Endothelial cell of umbilical vein (primary cell): ENCODE measurements around the gene TNIK. TPM values are rescaled to one million over a fixed set of nuclear protein-coding genes. Genes with fewer than 3 reads are reported as not detected.

Experiments used
- BruUV-seq: library from RNA; stranded (reverse); fragments of 400-500 nt; replicated peaks from 2 replicates; lab custom pipeline; 2021; lab: Mats Ljungman, UMichigan
- CTCF ChIA-PET: fragments of 300-600, 350-600 bp; sonication (Branson Sonifier 250); formaldehyde crosslinking; loops from one replicate; lab custom pipeline; 2021; ENCODE audit warnings: antibody characterized with exemption, inconsistent platforms; lab: Charles Lee
- POLR2A ChIA-PET: fragments of 300-600, 350-600 bp; sonication (Branson Sonifier 250); formaldehyde crosslinking; loops from one replicate; lab custom pipeline; 2021; ENCODE audit warnings: antibody characterized with exemption, inconsistent platforms; lab: Charles Lee
- DNase-seq: peaks from one replicate; pipeline ENCODE4 v3.0.0-alpha.2; 2011; ENCODE audit warnings: low read depth, low spot score
- FAIRE-seq: peaks from 2 replicates; lab custom pipeline; 2011; peaks lifted over from hg19 to GRCh38; lab: Jason Lieb, UNC
- H2AFZ ChIP-seq: 2 replicates; pipeline ENCODE4 v1.6.0; 2012; ENCODE audit warnings: low read depth, low read length, control low read depth, inconsistent platforms
- H3K27ac ChIP-seq: 2 replicates; pipeline ENCODE4 v1.5.1; 2011; ENCODE audit warnings: low read depth, mild to moderate bottlenecking, control low read depth, low read length, moderate library complexity; ENCODE audit not compliant: insufficient read depth
- H3K27me3 ChIP-seq, 2 experiments: 2 replicates each; pipeline versions ENCODE4 v1.6.0 to v1.6.1; 2011; ENCODE audit warnings: low read length in 2 of 2, mixed read lengths in 1 of 2; ENCODE audit not compliant: control insufficient read depth in 2 of 2, insufficient read depth in 2 of 2
- H3K36me3 ChIP-seq, 2 experiments: 2 replicates in 1 of 2; 3 replicates in 1 of 2; pipeline ENCODE4 v1.5.1; 2011; ENCODE audit warnings: low read length in 2 of 2, mild to moderate bottlenecking in 1 of 2, moderate library complexity in 1 of 2; ENCODE audit not compliant: control insufficient read depth in 2 of 2, insufficient read depth in 2 of 2; ENCODE audit errors: extremely low read depth in 1 of 2
- H3K4me1 ChIP-seq: 3 replicates; pipeline ENCODE4 v1.5.1; 2011; ENCODE audit warnings: mild to moderate bottlenecking, low read length; ENCODE audit not compliant: control insufficient read depth, insufficient read depth; ENCODE audit errors: extremely low read depth
- H3K4me2 ChIP-seq: 2 replicates; pipeline ENCODE4 v1.6.1; 2011; ENCODE audit warnings: low read length, control low read depth, mixed read lengths; ENCODE audit not compliant: insufficient read depth
- H3K4me3 ChIP-seq, 3 experiments: fragments of 200-600 bp in 1 of 3; sonication (generic), shearing (Covaris generic) in 1 of 3; replicated peaks in 1 of 3; 2 replicates each; pipeline ENCODE4 v1.5.1; 2011 to 2016; ENCODE audit warnings: control low read depth in 3 of 3, low read length in 3 of 3, mild to moderate bottlenecking in 2 of 3, inconsistent platforms in 1 of 3, low read depth in 1 of 3, moderate library complexity in 1 of 3; ENCODE audit not compliant: insufficient read depth in 1 of 3
- H3K79me2 ChIP-seq: 2 replicates; pipeline ENCODE4 v1.6.0; 2012; ENCODE audit warnings: low read length, inconsistent platforms; ENCODE audit not compliant: control insufficient read depth, insufficient read depth
- H3K9ac ChIP-seq: replicated peaks from 2 replicates; pipeline ENCODE3; 2011; ENCODE audit warnings: low read length, control low read depth; ENCODE audit not compliant: insufficient read depth; ENCODE audit errors: extremely low read depth
- H3K9me1 ChIP-seq: replicated peaks from 3 replicates; pipeline ENCODE4 v1.6.0; 2011; ENCODE audit warnings: mild to moderate bottlenecking, low read length; ENCODE audit not compliant: control insufficient read depth, insufficient read depth; ENCODE audit errors: extremely low read depth
- H3K9me3 ChIP-seq: replicated peaks from 2 replicates; pipeline ENCODE4 v1.5.1; 2012; ENCODE audit warnings: low read length, inconsistent platforms; ENCODE audit not compliant: control insufficient read depth, insufficient read depth
- H4K20me1 ChIP-seq: replicated peaks from 2 replicates; pipeline ENCODE3; 2011; ENCODE audit warnings: mild to moderate bottlenecking, low read length; ENCODE audit not compliant: control insufficient read depth, insufficient read depth; ENCODE audit errors: extremely low read depth
- EZH2 ChIP-seq: IDR thresholded peaks from 2 replicates; pipeline ENCODE4 v1.6.1; 2012; ENCODE audit warnings: borderline replicate concordance, low read depth, mild to moderate bottlenecking, moderate library complexity, low read length, inconsistent platforms; ENCODE audit not compliant: severe bottlenecking
- FOS ChIP-seq: IDR thresholded peaks from 2 replicates; pipeline ENCODE4 v1.6.1; 2011; ENCODE audit warnings: mild to moderate bottlenecking, low read length, moderate library complexity, borderline replicate concordance; ENCODE audit not compliant: insufficient read depth
- GATA2 ChIP-seq: IDR thresholded peaks from 2 replicates; pipeline ENCODE4 v1.7.0; 2011; ENCODE audit warnings: low read depth, mild to moderate bottlenecking, moderate library complexity, mixed read lengths, low read length; ENCODE audit not compliant: insufficient read length, insufficient read depth
- JUN ChIP-seq: IDR thresholded peaks from 2 replicates; pipeline ENCODE4 v1.6.1; 2011; ENCODE audit warnings: borderline replicate concordance, low read depth; ENCODE audit not compliant: insufficient read length, insufficient read depth
- MYC ChIP-seq: IDR thresholded peaks from one replicate; pipeline ENCODE4 v1.6.1; 2011; ENCODE audit warnings: mild to moderate bottlenecking, low read depth, low read length
- POLR2A ChIP-seq: IDR thresholded peaks from 2 replicates; pipeline ENCODE4 v1.6.1; 2012; ENCODE audit warnings: low read depth, mild to moderate bottlenecking, control low read depth, low read length
- POLR2AphosphoS5 ChIP-seq: IDR thresholded peaks from 2 replicates; pipeline ENCODE4 v1.6.1; 2012; ENCODE audit warnings: low read depth, mild to moderate bottlenecking, control low read depth, low read length, moderate library complexity; ENCODE audit not compliant: insufficient read depth
- dilution Hi-C: fragments of 300-500 bp; cut with MboI; formaldehyde crosslinking; loops from one replicate; pipeline ENCODE4 v1.15.0; 2019; ENCODE audit warnings: low sequenced_read_pairs; ENCODE audit not compliant: extremely low pct_ligation_motif_present
- intact Hi-C: fragments of 100-400 bp; cut with micrococcal nuclease; formaldehyde crosslinking; loops from one replicate; pipeline ENCODE4 v1.10.0; 2022
- polyA plus RNA-seq, 4 experiments: library from polyadenylated mRNA; depleted of rRNA in 3 of 4; stranded (reverse) in 3 of 4; unstranded in 1 of 4; fragments of >200 nt; gene quantifications; 2 replicates each; pipeline versions ENCODE4 v1.2.1 to v1.2.3, GENCODE V29; 2011 to 2012; ENCODE audit warnings: missing spikeins in 1 of 4
- total RNA-seq: library from RNA; stranded (reverse); gene quantifications from 2 replicates; pipeline ENCODE4 v1.2.3, GENCODE V29; 2021
- TF ChIP-seq, protein P1 (sequence below): IDR thresholded peaks from 2 replicates; pipeline ENCODE4 v1.6.1; 2011; ENCODE audit not compliant: insufficient read depth, insufficient read length
- TF ChIP-seq, protein P2 (sequence below), 2 donors: IDR thresholded peaks; 1 replicate in 1 of 2; 2 replicates in 1 of 2; pipeline ENCODE4 v1.5.1; 2011; ENCODE audit warnings: low read length in 2 of 2, mild to moderate bottlenecking in 2 of 2, moderate library complexity in 2 of 2, control low read depth in 1 of 2, inconsistent platforms in 1 of 2, low read depth in 1 of 2; ENCODE audit not compliant: insufficient read depth in 1 of 2; ENCODE audit errors: extremely low read depth in 1 of 2

Gene TNIK
- total and polyA plus RNA-seq, 2 donors (not counting 3 experiments of a cell fraction or from before 2014, with no cell fraction given), result 10.9 to 39.7 TPM

DNA sequence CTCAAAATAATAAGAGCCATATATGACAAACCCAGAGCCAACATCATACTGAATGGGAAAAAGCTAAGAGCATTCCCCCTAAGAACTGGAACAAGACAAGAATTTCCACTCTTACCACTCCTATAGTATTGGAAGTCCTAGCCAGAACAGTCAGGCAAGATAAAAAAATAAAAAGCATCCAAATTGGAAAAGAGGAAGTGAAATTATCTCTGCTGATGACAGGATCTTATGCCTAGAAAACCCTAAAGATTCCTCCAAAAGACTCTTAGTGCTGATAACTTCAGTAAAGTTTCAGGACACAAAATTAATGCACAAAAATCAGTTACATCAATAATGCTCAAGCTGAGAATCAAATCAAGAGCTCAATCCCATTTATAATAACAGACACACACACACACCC lies 387.8 kb downstream of the TNIK start:
- no peaks in the 10 kb centered on the region for H4K20me1 ChIP-seq
- TF ChIP-seq FOS (no peak), EZH2 (no peak), GATA2 (no peak), POLR2AphosphoS5 (no peak), MYC (no peak), JUN (no peak), POLR2A (no peak)
- TF ChIP-seq, protein P1, sequence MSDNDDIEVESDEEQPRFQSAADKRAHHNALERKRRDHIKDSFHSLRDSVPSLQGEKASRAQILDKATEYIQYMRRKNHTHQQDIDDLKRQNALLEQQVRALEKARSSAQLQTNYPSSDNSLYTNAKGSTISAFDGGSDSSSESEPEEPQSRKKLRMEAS, result no peak
- TF ChIP-seq, protein P2, sequence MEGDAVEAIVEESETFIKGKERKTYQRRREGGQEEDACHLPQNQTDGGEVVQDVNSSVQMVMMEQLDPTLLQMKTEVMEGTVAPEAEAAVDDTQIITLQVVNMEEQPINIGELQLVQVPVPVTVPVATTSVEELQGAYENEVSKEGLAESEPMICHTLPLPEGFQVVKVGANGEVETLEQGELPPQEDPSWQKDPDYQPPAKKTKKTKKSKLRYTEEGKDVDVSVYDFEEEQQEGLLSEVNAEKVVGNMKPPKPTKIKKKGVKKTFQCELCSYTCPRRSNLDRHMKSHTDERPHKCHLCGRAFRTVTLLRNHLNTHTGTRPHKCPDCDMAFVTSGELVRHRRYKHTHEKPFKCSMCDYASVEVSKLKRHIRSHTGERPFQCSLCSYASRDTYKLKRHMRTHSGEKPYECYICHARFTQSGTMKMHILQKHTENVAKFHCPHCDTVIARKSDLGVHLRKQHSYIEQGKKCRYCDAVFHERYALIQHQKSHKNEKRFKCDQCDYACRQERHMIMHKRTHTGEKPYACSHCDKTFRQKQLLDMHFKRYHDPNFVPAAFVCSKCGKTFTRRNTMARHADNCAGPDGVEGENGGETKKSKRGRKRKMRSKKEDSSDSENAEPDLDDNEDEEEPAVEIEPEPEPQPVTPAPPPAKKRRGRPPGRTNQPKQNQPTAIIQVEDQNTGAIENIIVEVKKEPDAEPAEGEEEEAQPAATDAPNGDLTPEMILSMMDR (IDR thresholded peaks at IDR 0.05; ENCODE audit: extremely low read depth in 1 of 2, insufficient read depth in 1 of 2, low read depth in 1 of 2, low read length in 2 of 2), result no peak
- FAIRE-seq (no peak), DNase-seq (no peak)
- intact Hi-C loops (no loop called here), dilution Hi-C loops (no loop called here)
- H3K79me2 ChIP-seq, result no peaks in the 10 kb centered on the region
- no peak overlapping the region for H3K4me2 ChIP-seq
- H3K9ac ChIP-seq, result no peak overlapping the region
- H3K9me3 ChIP-seq, result no peaks in the 10 kb centered on the region
- no peaks in the 10 kb centered on the region for H3K4me1 ChIP-seq
- H3K4me3 ChIP-seq, result no peak overlapping the region
- no peaks in the 10 kb centered on the region for H3K27me3 ChIP-seq
- no peaks in the 10 kb centered on the region for H3K9me1 ChIP-seq
- BruUV-seq, result no TSS peak
- peaks cover 4% of the 10 kb centered on the region in 2 experiments for H3K36me3 ChIP-seq
- ChIA-PET CTCF (interaction anchor here (1.1 kb wide), 1 partner anchor 11 kb away, joined by 3 read pairs; no protein-coding TSS in a partner anchor), POLR2A (no interaction called here)
- H2AFZ ChIP-seq, result no peak overlapping the region
- no peak overlapping the region for H3K27ac ChIP-seq
